Activated CD8-positive, alpha-beta T cell treated with anti-CD3 and anti-CD28 coated beads, Interleukin-2, amount 10 ng/mL, durations not matched to agents 7 days and 5 days (primary cell): Measurements from ENCODE around the gene MAGI1. TPM values are rescaled to one million over a fixed set of nuclear protein-coding genes. Genes with fewer than 3 reads are reported as not detected.

ENCODE experiments used
- ATAC-seq: fragments of 150-1000 bp; cut with Tn5 transposase; one replicate; pipeline ENCODE4 v1.10.0; 2021; ENCODE audit warnings: moderate library complexity
- CTCF ChIA-PET: fragments of 350-600 bp; sonication (Branson Sonifier 250); formaldehyde crosslinking; loops from one replicate; lab custom pipeline; 2021; ENCODE audit warnings: antibody characterized with exemption; lab: Charles Lee
- POLR2A ChIA-PET: fragments of 350-600 bp; sonication (Branson Sonifier 250); formaldehyde crosslinking; loops from one replicate; lab custom pipeline; 2021; ENCODE audit warnings: antibody characterized with exemption; lab: Charles Lee
- DNase-seq: peaks from one replicate; pipeline ENCODE4 v3.0.0-alpha.2; 2020
- H3K27ac Mint-ChIP-seq: one replicate; pipeline ENCODE4 v1.8.0; 2021; ENCODE audit warnings: mild to moderate bottlenecking, mixed read lengths
- H3K27me3 Mint-ChIP-seq: one replicate; pipeline ENCODE4 v1.8.0; 2021; ENCODE audit warnings: low read depth, mixed read lengths
- H3K36me3 Mint-ChIP-seq: one replicate; pipeline ENCODE4 v1.8.0; 2021; ENCODE audit warnings: low read depth, mixed read lengths
- H3K4me1 Mint-ChIP-seq: one replicate; pipeline ENCODE4 v1.8.0; 2021; ENCODE audit warnings: low read depth, mixed read lengths
- H3K4me3 Mint-ChIP-seq: one replicate; pipeline ENCODE4 v1.8.0; 2021; ENCODE audit warnings: mild to moderate bottlenecking, mixed read lengths
- H3K9me3 Mint-ChIP-seq: one replicate; pipeline ENCODE4 v1.8.0; 2022; ENCODE audit warnings: mixed read lengths; ENCODE audit not compliant: insufficient read depth
- total RNA-seq, 2 experiments: library from RNA; stranded (reverse); gene quantifications; one replicate each; pipeline ENCODE4 v1.2.3, GENCODE V29; 2021

MAGI1 gene
- total RNA-seq, 2 experiments from 2014 or later: not detected

- no peaks in the 10 kb centered on the region for H3K36me3 Mint-ChIP-seq
- no peak for DNase-seq
- H3K9me3 Mint-ChIP-seq: no peaks in the 10 kb centered on the region
- ATAC-seq: no peak
- no peak overlapping the region for H3K27ac Mint-ChIP-seq
- CTCF ChIA-PET: no interaction called here
- H3K4me1 Mint-ChIP-seq: no peaks in the 10 kb centered on the region
- no peak overlapping the region for H3K4me3 Mint-ChIP-seq
- no peaks in the 10 kb centered on the region for H3K27me3 Mint-ChIP-seq
- POLR2A ChIA-PET: no interaction called here
Observed at GRCh38 chr3:65828706-65829105, 210.0 kb downstream of the MAGI1 start.

GRCh38 chr3:65827076-65827475 is 211.6 kb downstream of the MAGI1 start:
- Mint-ChIP-seq H3K36me3 (no peaks in the 10 kb centered on the region), H3K27me3 (no peaks in the 10 kb centered on the region), H3K4me3 (no peak overlapping the region), H3K4me1 (no peaks in the 10 kb centered on the region), H3K27ac (no peak overlapping the region), H3K9me3 (no peaks in the 10 kb centered on the region)
- ATAC-seq: no peak
- ChIA-PET POLR2A (no interaction called here), CTCF (no interaction called here)
- DNase-seq: no peak

- Mint-ChIP-seq H3K27me3 (no peaks in the 10 kb centered on the region), H3K4me1 (no peaks in the 10 kb centered on the region), H3K36me3 (no peaks in the 10 kb centered on the region), H3K27ac (no peak overlapping the region), H3K4me3 (no peak overlapping the region), H3K9me3 (no peaks in the 10 kb centered on the region)
- DNase-seq: no peak
- ChIA-PET CTCF (no interaction called here), POLR2A (no interaction called here)
- ATAC-seq: no peak
Observed at GRCh38 chr3:65824166-65824565, 214.6 kb downstream of the MAGI1 start.

- DNase-seq (no peak), ATAC-seq (no peak)
- no peaks in the 10 kb centered on the region for H3K36me3 Mint-ChIP-seq
- ChIA-PET CTCF (no interaction called here), POLR2A (no interaction called here)
- H3K27me3 Mint-ChIP-seq: no peaks in the 10 kb centered on the region
- H3K27ac Mint-ChIP-seq: no peak overlapping the region
- no peak overlapping the region for H3K4me3 Mint-ChIP-seq
- no peaks in the 10 kb centered on the region for H3K9me3 Mint-ChIP-seq
- no peaks in the 10 kb centered on the region for H3K4me1 Mint-ChIP-seq
Observed at GRCh38 chr3:65820600-65820999, 218.1 kb downstream of the MAGI1 start.

- DNase-seq: no peak
- H3K27ac Mint-ChIP-seq: no peak overlapping the region
- no peaks in the 10 kb centered on the region for H3K9me3 Mint-ChIP-seq
- CTCF ChIA-PET: no interaction called here
- no peaks in the 10 kb centered on the region for H3K27me3 Mint-ChIP-seq
- H3K4me3 Mint-ChIP-seq: no peak overlapping the region
- ATAC-seq: no peak
- H3K36me3 Mint-ChIP-seq: no peaks in the 10 kb centered on the region
- POLR2A ChIA-PET: no interaction called here
- no peaks in the 10 kb centered on the region for H3K4me1 Mint-ChIP-seq
Observed at GRCh38 chr3:65819896-65820295, 218.8 kb downstream of the MAGI1 start.

- H3K27ac Mint-ChIP-seq: no peak overlapping the region
Observed at GRCh38 chr3:65817553-65818126, 221.1 kb downstream of the MAGI1 start.

GRCh38 chr3:65816208-65816607 is 222.5 kb downstream of the MAGI1 start:
- no peak overlapping the region for H3K4me3 Mint-ChIP-seq
- H3K27me3 Mint-ChIP-seq: no peaks in the 10 kb centered on the region
- CTCF ChIA-PET: no interaction called here
- no peaks in the 10 kb centered on the region for H3K4me1 Mint-ChIP-seq
- H3K36me3 Mint-ChIP-seq: no peaks in the 10 kb centered on the region
- H3K9me3 Mint-ChIP-seq: no peaks in the 10 kb centered on the region
- POLR2A ChIA-PET: no interaction called here
- H3K27ac Mint-ChIP-seq: no peak overlapping the region
- DNase-seq (no peak), ATAC-seq (no peak)

More at GRCh38 chr3:65817553-65818126, 221.1 kb downstream of the MAGI1 start:
- H3K27me3 Mint-ChIP-seq: no peaks in the 10 kb centered on the region
- H3K4me3 Mint-ChIP-seq: no peak overlapping the region
- no peaks in the 10 kb centered on the region for H3K4me1 Mint-ChIP-seq
- H3K36me3 Mint-ChIP-seq: no peaks in the 10 kb centered on the region
- ChIA-PET CTCF (interaction anchor here (0.8 kb wide), 1 partner anchor 8 kb away, joined by 3 read pairs; no protein-coding TSS in a partner anchor), POLR2A (no interaction called here)
- ATAC-seq (no peak), DNase-seq (no peak)
- H3K9me3 Mint-ChIP-seq: no peaks in the 10 kb centered on the region

- H3K27me3 Mint-ChIP-seq: no peaks in the 10 kb centered on the region
Observed at GRCh38 chr3:65814845-65815578, 223.7 kb downstream of the MAGI1 start.

GRCh38 chr3:65811892-65812291 is 226.8 kb downstream of the MAGI1 start:
- no peak for ATAC-seq
- Mint-ChIP-seq H3K9me3 (no peaks in the 10 kb centered on the region), H3K36me3 (no peaks in the 10 kb centered on the region), H3K27me3 (no peaks in the 10 kb centered on the region), H3K4me3 (no peak overlapping the region), H3K4me1 (no peaks in the 10 kb centered on the region), H3K27ac (no peak overlapping the region)
- DNase-seq: no peak
- POLR2A ChIA-PET: no interaction called here
- CTCF ChIA-PET: no interaction called here

More at GRCh38 chr3:65814845-65815578, 223.7 kb downstream of the MAGI1 start:
- Mint-ChIP-seq H3K4me3 (no peak overlapping the region), H3K4me1 (no peaks in the 10 kb centered on the region), H3K27ac (no peak overlapping the region), H3K9me3 (no peaks in the 10 kb centered on the region), H3K36me3 (no peaks in the 10 kb centered on the region)
- DNase-seq (no peak), ATAC-seq (no peak)
- ChIA-PET POLR2A (no interaction called here), CTCF (no interaction called here)

GRCh38 chr3:65811086-65811761 is 227.5 kb downstream of the MAGI1 start:
- DNase-seq (no peak), ATAC-seq (no peak)
- Mint-ChIP-seq H3K27ac (no peak overlapping the region), H3K36me3 (no peaks in the 10 kb centered on the region), H3K27me3 (no peaks in the 10 kb centered on the region), H3K4me3 (no peak overlapping the region), H3K4me1 (no peaks in the 10 kb centered on the region), H3K9me3 (no peaks in the 10 kb centered on the region)
- ChIA-PET POLR2A (no interaction called here), CTCF (no interaction called here)

GRCh38 chr3:65810302-65810701 is 228.4 kb downstream of the MAGI1 start:
- Mint-ChIP-seq H3K4me1 (no peaks in the 10 kb centered on the region), H3K27ac (no peak overlapping the region), H3K9me3 (no peaks in the 10 kb centered on the region), H3K36me3 (no peaks in the 10 kb centered on the region), H3K27me3 (no peaks in the 10 kb centered on the region), H3K4me3 (no peak overlapping the region)
- ChIA-PET POLR2A (no interaction called here), CTCF (no interaction called here)
- ATAC-seq (no peak), DNase-seq (no peak)

GRCh38 chr3:65809641-65810150 is 229.0 kb downstream of the MAGI1 start:
- Mint-ChIP-seq H3K36me3 (no peaks in the 10 kb centered on the region), H3K27me3 (no peaks in the 10 kb centered on the region), H3K4me3 (no peak overlapping the region), H3K27ac (no peak overlapping the region), H3K4me1 (no peaks in the 10 kb centered on the region), H3K9me3 (no peaks in the 10 kb centered on the region)
- DNase-seq: no peak
- ChIA-PET CTCF (no interaction called here), POLR2A (no interaction called here)
- no peak for ATAC-seq
